HK-2 (cell line): ENCODE measurements around the gene ASXL3.

Source experiments
- DNase-seq: peaks from one replicate; pipeline ENCODE4 v3.0.0-alpha.2; 2018; ENCODE audit not compliant: unreplicated experiment

The ASXL3 gene

GRCh38 chr18:33583901-33584300 lies 5.9 kb downstream of the ASXL3 start:
- DNase-seq: no peak

- no peak for DNase-seq
Measured at GRCh38 chr18:33584548-33585430, 6.8 kb downstream of the ASXL3 start.

GRCh38 chr18:33585431-33585775 lies 7.4 kb downstream of the ASXL3 start:
- DNase-seq: no peak

- no peak for DNase-seq
Measured at GRCh38 chr18:33588361-33588760, 10.3 kb downstream of the ASXL3 start.

GRCh38 chr18:33593261-33593660 lies 15.2 kb downstream of the ASXL3 start:
- no peak for DNase-seq

GRCh38 chr18:33594799-33595198 lies 16.8 kb downstream of the ASXL3 start:
- no peak for DNase-seq

- DNase-seq: no peak
Measured at GRCh38 chr18:33596178-33596854, 18.3 kb downstream of the ASXL3 start.

GRCh38 chr18:33600846-33601245 lies 22.8 kb downstream of the ASXL3 start:
- DNase-seq: no peak

- no peak for DNase-seq
Measured at GRCh38 chr18:33603454-33603853, 25.4 kb downstream of the ASXL3 start.

GRCh38 chr18:33605250-33605649 lies 27.2 kb downstream of the ASXL3 start:
- DNase-seq: no peak

- DNase-seq: no peak
Measured at GRCh38 chr18:33606621-33607020, 28.6 kb downstream of the ASXL3 start.

GRCh38 chr18:33611525-33612135 lies 33.6 kb downstream of the ASXL3 start:
- DNase-seq: no peak

GRCh38 chr18:33612632-33613031 lies 34.6 kb downstream of the ASXL3 start:
- DNase-seq: no peak

GRCh38 chr18:33616556-33616955 lies 38.5 kb downstream of the ASXL3 start:
- DNase-seq: no peak

GRCh38 chr18:33627114-33627513 lies 49.1 kb downstream of the ASXL3 start:
- DNase-seq: no peak

- DNase-seq: no peak
Measured at GRCh38 chr18:33630476-33630875, 52.5 kb downstream of the ASXL3 start.

- no peak for DNase-seq
Measured at GRCh38 chr18:33641141-33641540, 63.1 kb downstream of the ASXL3 start.

GRCh38 chr18:33644494-33644893 lies 66.5 kb downstream of the ASXL3 start:
- DNase-seq: no peak

GRCh38 chr18:33647365-33647764 lies 69.3 kb downstream of the ASXL3 start:
- no peak for DNase-seq

GRCh38 chr18:33652635-33653034 lies 74.6 kb downstream of the ASXL3 start:
- no peak for DNase-seq

- no peak for DNase-seq
Measured at GRCh38 chr18:33653231-33653630, 75.2 kb downstream of the ASXL3 start.

- no peak for DNase-seq
Measured at GRCh38 chr18:33656889-33657448, 79.0 kb downstream of the ASXL3 start.
